SH-SY5Y (cell line): Measurements from ENCODE around the gene RBM5.

Experiments used
- GATA2 ChIP-seq: IDR thresholded peaks from 2 replicates; pipeline ENCODE4 v1.6.1; 2011; ENCODE audit warnings: mild to moderate bottlenecking, low read depth, low read length
- GATA3 ChIP-seq: IDR thresholded peaks from 2 replicates; pipeline ENCODE4 v1.6.1; 2011; ENCODE audit warnings: low read depth, mild to moderate bottlenecking, low read length, moderate library complexity

DNA sequence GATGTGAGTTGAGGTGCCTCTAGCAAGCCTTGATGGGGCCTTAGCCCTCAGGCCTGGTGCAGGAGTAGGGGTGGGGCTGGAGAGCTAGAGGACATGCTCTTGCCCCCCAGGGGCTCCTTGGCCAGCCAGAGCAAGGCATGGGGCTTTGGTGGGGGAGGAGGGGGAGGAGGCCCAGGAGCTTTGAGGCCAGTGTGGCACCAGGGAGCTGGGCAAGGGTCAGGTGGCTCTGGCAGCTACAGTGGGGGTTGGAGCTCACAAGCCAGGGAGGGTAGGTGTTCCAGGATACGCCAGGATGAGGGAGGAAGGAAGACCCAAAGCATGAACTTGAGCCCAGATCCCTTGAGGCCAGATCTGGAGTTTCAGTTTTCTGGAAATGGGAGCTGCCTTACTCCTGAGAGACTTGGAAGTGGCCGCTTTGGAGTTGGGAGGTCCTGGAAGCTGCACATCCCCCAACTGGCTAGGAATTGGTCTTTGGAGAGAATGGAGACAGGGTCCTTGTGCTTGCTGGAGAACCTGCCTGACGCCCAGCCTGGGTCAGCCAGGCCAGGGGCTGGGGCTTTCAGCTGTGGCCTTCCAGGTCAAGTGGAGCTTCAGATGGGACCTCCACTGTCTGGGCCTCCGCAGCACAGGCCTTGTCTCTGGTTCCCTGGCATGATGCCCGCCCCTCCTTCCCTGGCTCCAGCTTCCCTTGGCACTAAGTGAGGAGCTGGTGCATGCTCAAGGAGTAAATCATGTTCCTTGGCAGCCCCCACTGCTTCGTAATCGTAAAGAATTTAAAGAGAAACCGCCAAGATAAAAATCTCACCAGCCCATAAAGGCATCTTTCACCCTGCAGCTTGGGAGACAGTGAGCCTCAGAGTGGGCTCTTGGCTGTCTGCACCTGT lies 75.1 kb downstream of the RBM5 start:
- TF ChIP-seq GATA2 (no peak), GATA3 (no peak)
